MM.1S (cell line): ENCODE results near the gene ENC1.

ENCODE experiments used
- EZH2phosphoT487 ChIP-seq: fragments of 300-600 bp; sonication (generic); IDR thresholded peaks from 2 replicates; pipeline ENCODE4 v1.6.1; 2018; ENCODE audit warnings: antibody characterized with exemption, low read length
- TF ChIP-seq, protein P1 (sequence below): fragments of 300-600 bp; sonication (generic); IDR thresholded peaks from 2 replicates; pipeline ENCODE4 v1.5.1; 2016; ENCODE audit warnings: antibody characterized with exemption, low read length, mixed read lengths

GRCh38 chr5:74594137-74595040 lies 46.1 kb downstream of the ENC1 start:
- TF ChIP-seq, protein P1, sequence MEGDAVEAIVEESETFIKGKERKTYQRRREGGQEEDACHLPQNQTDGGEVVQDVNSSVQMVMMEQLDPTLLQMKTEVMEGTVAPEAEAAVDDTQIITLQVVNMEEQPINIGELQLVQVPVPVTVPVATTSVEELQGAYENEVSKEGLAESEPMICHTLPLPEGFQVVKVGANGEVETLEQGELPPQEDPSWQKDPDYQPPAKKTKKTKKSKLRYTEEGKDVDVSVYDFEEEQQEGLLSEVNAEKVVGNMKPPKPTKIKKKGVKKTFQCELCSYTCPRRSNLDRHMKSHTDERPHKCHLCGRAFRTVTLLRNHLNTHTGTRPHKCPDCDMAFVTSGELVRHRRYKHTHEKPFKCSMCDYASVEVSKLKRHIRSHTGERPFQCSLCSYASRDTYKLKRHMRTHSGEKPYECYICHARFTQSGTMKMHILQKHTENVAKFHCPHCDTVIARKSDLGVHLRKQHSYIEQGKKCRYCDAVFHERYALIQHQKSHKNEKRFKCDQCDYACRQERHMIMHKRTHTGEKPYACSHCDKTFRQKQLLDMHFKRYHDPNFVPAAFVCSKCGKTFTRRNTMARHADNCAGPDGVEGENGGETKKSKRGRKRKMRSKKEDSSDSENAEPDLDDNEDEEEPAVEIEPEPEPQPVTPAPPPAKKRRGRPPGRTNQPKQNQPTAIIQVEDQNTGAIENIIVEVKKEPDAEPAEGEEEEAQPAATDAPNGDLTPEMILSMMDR: no peak
- TF ChIP-seq EZH2phosphoT487: no peak
